ENCODE measurements around the gene DAPK1. TPM values are rescaled to one million over a fixed set of nuclear protein-coding genes. Genes with fewer than 3 reads are reported as not detected.

DAPK1 gene
- total RNA-seq, 1 donor from 2014 or later = 0.79 TPM

DNA sequence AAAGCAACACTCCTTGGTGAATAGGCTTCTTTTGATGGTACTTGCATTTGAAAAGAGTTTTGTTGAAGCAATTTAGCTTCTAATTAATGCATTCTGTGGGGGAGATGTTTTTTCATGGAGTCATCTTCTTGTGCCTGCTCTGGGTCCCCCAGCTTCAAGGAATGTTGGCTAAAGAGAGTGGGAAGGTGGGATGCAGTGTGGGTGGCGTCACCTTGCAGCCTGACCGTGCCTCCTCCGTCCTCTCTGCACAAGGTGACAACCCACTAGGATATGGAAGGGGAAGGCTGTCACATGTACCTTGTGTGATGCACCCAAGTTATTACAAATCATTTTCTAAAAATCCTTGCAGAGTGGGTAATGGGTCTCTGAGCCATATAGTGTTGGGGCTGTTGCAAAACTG lies 70.7 kb downstream of the DAPK1 start:
- Histone ChIP-seq H3K27me3 (ENCODE audit: control insufficient read depth, insufficient read depth, low read length) (no peaks in the 10 kb centered on the region), H3K4me3 (ENCODE audit: low read depth, low read length) (no peak overlapping the region), H3K36me3 (ENCODE audit: control insufficient read depth, insufficient read depth, low read length) (no peaks in the 10 kb centered on the region)
- TF ChIP-seq, protein P1, sequence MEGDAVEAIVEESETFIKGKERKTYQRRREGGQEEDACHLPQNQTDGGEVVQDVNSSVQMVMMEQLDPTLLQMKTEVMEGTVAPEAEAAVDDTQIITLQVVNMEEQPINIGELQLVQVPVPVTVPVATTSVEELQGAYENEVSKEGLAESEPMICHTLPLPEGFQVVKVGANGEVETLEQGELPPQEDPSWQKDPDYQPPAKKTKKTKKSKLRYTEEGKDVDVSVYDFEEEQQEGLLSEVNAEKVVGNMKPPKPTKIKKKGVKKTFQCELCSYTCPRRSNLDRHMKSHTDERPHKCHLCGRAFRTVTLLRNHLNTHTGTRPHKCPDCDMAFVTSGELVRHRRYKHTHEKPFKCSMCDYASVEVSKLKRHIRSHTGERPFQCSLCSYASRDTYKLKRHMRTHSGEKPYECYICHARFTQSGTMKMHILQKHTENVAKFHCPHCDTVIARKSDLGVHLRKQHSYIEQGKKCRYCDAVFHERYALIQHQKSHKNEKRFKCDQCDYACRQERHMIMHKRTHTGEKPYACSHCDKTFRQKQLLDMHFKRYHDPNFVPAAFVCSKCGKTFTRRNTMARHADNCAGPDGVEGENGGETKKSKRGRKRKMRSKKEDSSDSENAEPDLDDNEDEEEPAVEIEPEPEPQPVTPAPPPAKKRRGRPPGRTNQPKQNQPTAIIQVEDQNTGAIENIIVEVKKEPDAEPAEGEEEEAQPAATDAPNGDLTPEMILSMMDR (IDR thresholded peaks at IDR 0.05; ENCODE audit: insufficient read depth, low read length, severe bottlenecking) = no peak
- DNase-seq (ENCODE audit: low read depth) = no peak
- no peak for FAIRE-seq

DNA sequence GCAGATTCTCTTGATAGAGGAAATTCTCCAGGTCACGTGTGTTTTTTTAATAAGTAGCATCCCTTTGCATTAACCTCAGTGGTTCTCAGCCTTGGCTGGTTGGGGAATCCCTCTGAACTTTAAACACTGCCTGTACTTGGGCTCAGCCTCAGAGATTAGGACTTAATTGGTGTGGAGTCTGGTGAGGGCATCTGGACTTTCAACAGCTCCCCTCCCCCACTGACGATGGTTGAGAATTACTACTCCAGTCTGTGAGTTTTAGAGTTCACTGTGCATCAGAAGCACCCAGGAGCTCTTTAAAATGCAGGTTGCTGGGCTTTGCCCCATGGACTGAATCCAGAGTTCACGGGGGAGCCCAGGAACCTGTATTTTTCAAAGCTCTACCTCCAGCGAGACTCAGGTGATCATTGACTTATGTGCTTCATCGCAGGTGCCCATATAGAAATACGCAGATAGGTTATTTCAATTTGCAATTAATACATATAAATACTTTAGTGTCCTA lies 71.4 kb downstream of the DAPK1 start:
- Histone ChIP-seq H3K27me3 (ENCODE audit: control insufficient read depth, insufficient read depth, low read length) (no peaks in the 10 kb centered on the region), H3K4me3 (ENCODE audit: low read depth, low read length) (no peak overlapping the region), H3K36me3 (ENCODE audit: control insufficient read depth, insufficient read depth, low read length) (no peaks in the 10 kb centered on the region)
- no peak for FAIRE-seq
- TF ChIP-seq, protein P1 (IDR thresholded peaks at IDR 0.05; ENCODE audit: insufficient read depth, low read length, severe bottlenecking) = no peak
- no peak for DNase-seq (ENCODE audit: low read depth)

DNA sequence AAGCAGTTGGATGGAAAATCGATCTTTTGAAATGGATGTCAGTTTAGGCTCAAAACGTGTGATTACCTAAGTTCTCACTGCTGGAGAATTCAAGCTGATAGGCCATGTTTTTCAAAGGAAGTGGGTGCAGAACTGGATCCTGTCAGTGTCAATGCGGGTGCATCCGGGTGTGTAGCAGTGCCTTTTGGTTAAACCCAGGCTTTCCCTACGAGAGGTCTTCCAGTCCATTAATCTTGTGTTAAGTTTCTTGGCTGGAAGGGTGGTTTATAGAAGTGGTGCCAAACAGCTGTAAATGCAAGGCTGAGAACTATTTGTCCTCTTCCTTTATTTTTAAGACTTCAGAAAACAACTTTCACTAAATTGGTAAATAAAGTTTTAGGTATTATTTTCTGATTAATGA lies 71.9 kb downstream of the DAPK1 start:
- DNase-seq (ENCODE audit: low read depth) (no peak), FAIRE-seq (no peak)
- Histone ChIP-seq H3K4me3 (ENCODE audit: low read depth, low read length) (no peak overlapping the region), H3K36me3 (ENCODE audit: control insufficient read depth, insufficient read depth, low read length) (no peaks in the 10 kb centered on the region), H3K27me3 (ENCODE audit: control insufficient read depth, insufficient read depth, low read length) (no peaks in the 10 kb centered on the region)
- TF ChIP-seq, protein P1 (IDR thresholded peaks at IDR 0.05; ENCODE audit: insufficient read depth, low read length, severe bottlenecking) = no peak

DNA sequence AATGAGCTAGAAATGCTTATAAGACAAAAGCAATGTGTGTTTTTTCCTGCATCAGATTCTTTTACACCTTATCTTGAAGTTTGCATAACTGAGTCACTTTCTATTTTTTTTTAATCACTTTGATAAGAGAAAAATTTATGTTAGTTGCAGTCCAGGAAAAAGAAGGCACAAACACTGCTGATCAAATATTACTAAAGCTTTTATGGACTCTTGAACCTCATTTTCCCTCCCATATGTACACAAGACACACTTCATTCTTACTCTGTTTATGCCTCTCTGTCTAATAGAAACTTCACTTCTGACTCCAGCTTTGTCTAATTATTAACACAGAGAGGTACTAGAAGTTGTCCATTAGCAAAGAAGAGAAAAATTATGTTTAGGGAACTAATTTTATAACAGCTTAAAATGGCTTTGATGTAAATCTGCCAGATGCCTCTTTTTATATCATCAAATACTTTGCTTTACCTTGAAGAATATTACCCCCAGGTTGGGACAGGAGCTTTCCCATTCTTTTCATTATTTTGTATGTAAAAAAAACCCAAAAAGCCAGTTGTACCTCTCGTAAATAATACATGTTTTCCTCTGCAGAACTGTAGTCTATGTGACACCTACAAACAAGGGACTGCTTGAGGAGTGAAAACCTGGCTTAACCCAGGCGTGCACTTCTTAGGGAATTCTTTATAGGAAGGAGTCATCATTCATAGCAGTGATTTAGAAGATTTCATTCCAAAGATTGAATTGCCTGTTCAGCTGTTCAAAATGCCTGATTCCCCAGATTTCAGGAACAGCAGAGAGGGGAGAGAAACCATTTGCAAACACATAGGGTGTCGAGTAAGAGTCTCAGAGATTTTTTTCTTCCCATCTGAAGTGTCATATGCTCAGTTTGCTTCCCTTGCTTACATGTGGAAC lies 72.6 kb downstream of the DAPK1 start:
- Histone ChIP-seq H3K27me3 (ENCODE audit: control insufficient read depth, insufficient read depth, low read length) (no peaks in the 10 kb centered on the region), H3K36me3 (ENCODE audit: control insufficient read depth, insufficient read depth, low read length) (no peaks in the 10 kb centered on the region), H3K4me3 (ENCODE audit: low read depth, low read length) (no peak overlapping the region)
- TF ChIP-seq, protein P1 (IDR thresholded peaks at IDR 0.05; ENCODE audit: insufficient read depth, low read length, severe bottlenecking) = no peak
- DNase-seq (ENCODE audit: low read depth) (no peak), FAIRE-seq (no peak)

GRCh38 chr9:87572719-87573118 lies 75.1 kb downstream of the DAPK1 start:
- FAIRE-seq (no peak), DNase-seq (ENCODE audit: low read depth) (no peak)
- TF ChIP-seq, protein P1 (IDR thresholded peaks at IDR 0.05; ENCODE audit: insufficient read depth, low read length, severe bottlenecking) = no peak
- no peaks in the 10 kb centered on the region for H3K27me3 ChIP-seq (ENCODE audit: control insufficient read depth, insufficient read depth, low read length)
- no peak overlapping the region for H3K4me3 ChIP-seq (ENCODE audit: low read depth, low read length)
- no peaks in the 10 kb centered on the region for H3K36me3 ChIP-seq (ENCODE audit: control insufficient read depth, insufficient read depth, low read length)
